ENCODE data around the gene TMEM138.

DNA sequence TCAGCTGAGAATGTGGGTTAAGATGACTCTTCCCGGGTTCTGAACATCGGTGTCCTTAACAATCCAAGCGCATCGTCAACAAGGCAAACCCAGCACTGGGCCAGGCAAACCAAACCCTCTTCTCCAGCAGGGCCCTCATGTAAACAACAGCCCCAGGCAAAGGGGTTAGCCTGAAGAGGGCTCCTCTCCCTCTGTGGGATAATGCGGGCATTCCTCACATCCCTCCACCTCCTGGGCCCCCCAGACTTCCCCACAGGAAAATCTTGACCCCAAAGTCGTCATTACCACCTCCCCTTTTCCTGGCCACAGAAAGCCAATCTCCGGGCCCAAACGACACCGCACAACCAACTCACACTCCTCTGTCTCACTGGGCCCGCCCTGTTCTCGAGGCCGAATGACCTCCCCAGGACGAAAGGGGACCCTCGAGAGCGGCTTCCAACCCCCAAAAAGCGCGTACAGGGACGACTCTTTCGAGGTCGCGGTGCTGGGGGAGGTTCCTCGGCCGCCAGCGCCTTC lies 29.8 kb upstream of the TMEM138 start:
- TF ChIP-seq, protein P1, sequence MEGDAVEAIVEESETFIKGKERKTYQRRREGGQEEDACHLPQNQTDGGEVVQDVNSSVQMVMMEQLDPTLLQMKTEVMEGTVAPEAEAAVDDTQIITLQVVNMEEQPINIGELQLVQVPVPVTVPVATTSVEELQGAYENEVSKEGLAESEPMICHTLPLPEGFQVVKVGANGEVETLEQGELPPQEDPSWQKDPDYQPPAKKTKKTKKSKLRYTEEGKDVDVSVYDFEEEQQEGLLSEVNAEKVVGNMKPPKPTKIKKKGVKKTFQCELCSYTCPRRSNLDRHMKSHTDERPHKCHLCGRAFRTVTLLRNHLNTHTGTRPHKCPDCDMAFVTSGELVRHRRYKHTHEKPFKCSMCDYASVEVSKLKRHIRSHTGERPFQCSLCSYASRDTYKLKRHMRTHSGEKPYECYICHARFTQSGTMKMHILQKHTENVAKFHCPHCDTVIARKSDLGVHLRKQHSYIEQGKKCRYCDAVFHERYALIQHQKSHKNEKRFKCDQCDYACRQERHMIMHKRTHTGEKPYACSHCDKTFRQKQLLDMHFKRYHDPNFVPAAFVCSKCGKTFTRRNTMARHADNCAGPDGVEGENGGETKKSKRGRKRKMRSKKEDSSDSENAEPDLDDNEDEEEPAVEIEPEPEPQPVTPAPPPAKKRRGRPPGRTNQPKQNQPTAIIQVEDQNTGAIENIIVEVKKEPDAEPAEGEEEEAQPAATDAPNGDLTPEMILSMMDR (IDR thresholded peaks at IDR 0.05): no peak
- TF ChIP-seq POLR2AphosphoS5 (IDR thresholded peaks at IDR 0.05; ENCODE audit: insufficient read depth in 1 of 2, low read depth in 1 of 2) (no peak), POLR2A (IDR thresholded peaks at IDR 0.05) (no peak)

Measured in vagina (tissue), 2 donors.